ENCODE measurements around the gene SEMA6B. TPM values are rescaled to one million over a fixed set of nuclear protein-coding genes. Genes with fewer than 3 reads are reported as not detected.
"Not testable (repeated sequence)": the region's sequence is repeated elsewhere in the genome, so short reads cannot be mapped to it uniquely, and the experiment has no call there.

The SEMA6B gene
- total RNA-seq, 1 experiment from 2014 or later: 38.4 TPM

- Histone ChIP-seq H3T11ph (ENCODE audit: low read length) (no peak overlapping the region), H3K79me2 (ENCODE audit: insufficient read depth, low read length) (no peaks in the 10 kb centered on the region), H2BK120ac (ENCODE audit: low read depth, low read length, poor library complexity, severe bottlenecking) (no peak overlapping the region), H3K23ac (ENCODE audit: insufficient read length, low read depth, low read length) (no peak overlapping the region), H4K20me1 (ENCODE audit: control insufficient read depth, insufficient read depth, insufficient read length) (no peaks in the 10 kb centered on the region), H3K23me2 (ENCODE audit: insufficient read length, low read depth, low read length, poor library complexity, severe bottlenecking) (no peaks in the 10 kb centered on the region), H3K27me3 (ENCODE audit: insufficient read depth, low read length) (no peaks in the 10 kb centered on the region), H3K56ac (ENCODE audit: insufficient read length, low read depth, low read length) (no peak overlapping the region), H3K9ac (ENCODE audit: extremely low read depth, insufficient read length, low read length) (no peak overlapping the region), H2AK5ac (ENCODE audit: insufficient read length, low read length) (no peak overlapping the region), H2BK20ac (ENCODE audit: low read depth, low read length, poor library complexity, severe bottlenecking) (no peak overlapping the region), H3K4me1 (ENCODE audit: insufficient read depth, low read length) (no peaks in the 10 kb centered on the region), H2BK12ac (ENCODE audit: insufficient read length, low read depth, low read length) (no peak overlapping the region), H3K4ac (ENCODE audit: low read depth, low read length) (no peak overlapping the region), H4K8ac (replicated peaks; ENCODE audit: insufficient read length, low read depth, low read length) (no peak overlapping the region), H2BK5ac (ENCODE audit: insufficient read length, low read length) (no peak overlapping the region), H2BK15ac (ENCODE audit: low read depth, low read length) (no peak overlapping the region), H4K91ac (ENCODE audit: insufficient read length, low read depth, low read length) (no peak overlapping the region), H2AFZ (ENCODE audit: low read length) (no peak overlapping the region), H3K79me1 (ENCODE audit: insufficient read depth, low read depth, low read length, poor library complexity, severe bottlenecking) (no peaks in the 10 kb centered on the region), H3K4me2 (ENCODE audit: insufficient read depth, insufficient read length, low read length) (no peak overlapping the region), H4K5ac (ENCODE audit: insufficient read length, low read depth, low read length) (no peak overlapping the region), H3K27ac (ENCODE audit: insufficient read length, low read depth, low read length) (no peak overlapping the region), H3K9me3 (ENCODE audit: control insufficient read depth, low read depth, low read length) (no peaks in the 10 kb centered on the region), H3K14ac (ENCODE audit: insufficient read depth, low read length) (no peak overlapping the region), H3K18ac (ENCODE audit: insufficient read length, low read depth, low read length) (no peak overlapping the region)
- Mint-ChIP-seq H3K4me1 (no peaks in the 10 kb centered on the region), H3K36me3 (ENCODE audit: insufficient read depth in 1 of 3, low read depth in 3 of 3) (no peaks in the 10 kb centered on the region), H3K27ac (no peak overlapping the region), H3K27me3 (ENCODE audit: low read depth) (peaks cover 44% of the 10 kb centered on the region), H3K4me3 (no peak overlapping the region), H3K9me3 (no peaks in the 10 kb centered on the region; a peak in 1 of 5 replicates)
- no peak for TF ChIP-seq CTCF (conservative IDR thresholded peaks at IDR 0.05)
- WGBS (ENCODE audit: extremely low coverage, insufficient read length, low lambda C conversion rate): no CpG with 5 or more reads among the region's 15 CpGs
- DNase-seq: no peak
Measured at GRCh38 chr19:4528843-4529242, 30.6 kb downstream of the SEMA6B start.

DNA sequence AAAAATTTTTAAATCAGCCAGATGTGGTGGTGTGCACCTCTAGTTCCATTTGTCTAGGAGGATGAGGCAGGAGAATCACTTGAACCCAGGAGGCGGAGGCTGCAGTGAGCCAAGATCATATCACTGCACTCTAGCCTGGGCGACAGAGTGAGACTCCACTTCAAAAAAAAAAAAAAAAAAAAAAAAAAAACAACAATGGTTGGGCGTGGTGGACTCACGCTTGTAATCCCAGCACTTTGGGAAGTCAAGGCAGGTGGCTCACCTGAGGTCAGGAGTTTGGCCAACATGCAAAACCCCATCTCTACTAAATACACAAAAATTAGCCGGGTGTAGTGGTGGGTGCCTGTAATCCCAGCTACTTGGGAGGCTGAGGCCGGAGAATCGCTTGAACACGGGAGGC is 32.1 kb downstream of the SEMA6B start:
- not testable (repeated sequence) for H3K4me3 Mint-ChIP-seq; H3K79me1 ChIP-seq (ENCODE audit: insufficient read depth, low read depth, low read length, poor library complexity, severe bottlenecking); H2BK20ac ChIP-seq (ENCODE audit: low read depth, low read length, poor library complexity, severe bottlenecking); H2BK5ac ChIP-seq (ENCODE audit: insufficient read length, low read length); H4K20me1 ChIP-seq (ENCODE audit: control insufficient read depth, insufficient read depth, insufficient read length); H2BK120ac ChIP-seq (ENCODE audit: low read depth, low read length, poor library complexity, severe bottlenecking); H3K4me1 ChIP-seq (ENCODE audit: insufficient read depth, low read length); H2AFZ ChIP-seq (ENCODE audit: low read length); H4K91ac ChIP-seq (ENCODE audit: insufficient read length, low read depth, low read length); H2AK5ac ChIP-seq (ENCODE audit: insufficient read length, low read length); H3K27ac ChIP-seq (ENCODE audit: insufficient read length, low read depth, low read length); H3K27ac Mint-ChIP-seq; H3K9me3 ChIP-seq (ENCODE audit: control insufficient read depth, low read depth, low read length); DNase-seq; H3K23me2 ChIP-seq (ENCODE audit: insufficient read length, low read depth, low read length, poor library complexity, severe bottlenecking); H3K9ac ChIP-seq (ENCODE audit: extremely low read depth, insufficient read length, low read length); H3K4me2 ChIP-seq (ENCODE audit: insufficient read depth, insufficient read length, low read length); H3K9me3 Mint-ChIP-seq; H3K36me3 Mint-ChIP-seq (ENCODE audit: insufficient read depth in 1 of 3, low read depth in 3 of 3); H3K56ac ChIP-seq (ENCODE audit: insufficient read length, low read depth, low read length); H3K23ac ChIP-seq (ENCODE audit: insufficient read length, low read depth, low read length); H2BK15ac ChIP-seq (ENCODE audit: low read depth, low read length); H3K27me3 ChIP-seq (ENCODE audit: insufficient read depth, low read length); H3T11ph ChIP-seq (ENCODE audit: low read length); H3K14ac ChIP-seq (ENCODE audit: insufficient read depth, low read length); H3K18ac ChIP-seq (ENCODE audit: insufficient read length, low read depth, low read length); H3K4ac ChIP-seq (ENCODE audit: low read depth, low read length); H3K79me2 ChIP-seq (ENCODE audit: insufficient read depth, low read length); H4K5ac ChIP-seq (ENCODE audit: insufficient read length, low read depth, low read length); H2BK12ac ChIP-seq (ENCODE audit: insufficient read length, low read depth, low read length); H3K4me1 Mint-ChIP-seq; H4K8ac ChIP-seq (replicated peaks; ENCODE audit: insufficient read length, low read depth, low read length)
- H3K27me3 Mint-ChIP-seq (ENCODE audit: low read depth): peaks cover 32% of the 10 kb centered on the region
- no CpG with 5 or more reads among the region's 8 CpGs for WGBS (ENCODE audit: extremely low coverage, insufficient read length, low lambda C conversion rate)

Data from H9 (cell line).